Measurements from ENCODE around the gene GPC6.

The GPC6 gene

GRCh38 chr13:94109715-94110374 lies 883.2 kb downstream of the GPC6 start:
- TF ChIP-seq EZH2 (IDR thresholded peaks at IDR 0.05; ENCODE audit: borderline replicate concordance, low read length) (no peak), CTCF (IDR thresholded peaks at IDR 0.05; ENCODE audit: low read length) (no peak)
- Histone ChIP-seq H2AFZ (ENCODE audit: low read length) (no peak overlapping the region), H3K36me3 (ENCODE audit: insufficient read depth, low read length) (no peaks in the 10 kb centered on the region), H3F3A (ENCODE audit: insufficient read depth, low read length) (no peaks in the 10 kb centered on the region), H3K4me3 (ENCODE audit: low read depth, low read length, poor library complexity, severe bottlenecking) (no peak overlapping the region), H3K9ac (ENCODE audit: low read length) (no peak overlapping the region), H3K27me3 (ENCODE audit: insufficient read depth, low read length) (no peaks in the 10 kb centered on the region), H3K9me2 (ENCODE audit: low read depth, low read length) (no peaks in the 10 kb centered on the region), H3K9me3 (ENCODE audit: low read length) (no peaks in the 10 kb centered on the region), H3K27ac (ENCODE audit: low read depth, low read length, poor library complexity, severe bottlenecking) (no peak overlapping the region), H4K20me1 (ENCODE audit: insufficient read depth, low read length) (no peaks in the 10 kb centered on the region), H3K79me2 (ENCODE audit: insufficient read depth, low read length) (no peaks in the 10 kb centered on the region), H3K4me2 (ENCODE audit: low read length) (no peak overlapping the region), H3K4me1 (ENCODE audit: insufficient read depth, low read length, severe bottlenecking) (no peaks in the 10 kb centered on the region)

- H3K9me3 ChIP-seq (ENCODE audit: low read length) = no peaks in the 10 kb centered on the region
- H3K79me2 ChIP-seq (ENCODE audit: insufficient read depth, low read length) = no peaks in the 10 kb centered on the region
- no peak overlapping the region for H3K27ac ChIP-seq (ENCODE audit: low read depth, low read length, poor library complexity, severe bottlenecking)
- H3K27me3 ChIP-seq (ENCODE audit: insufficient read depth, low read length) = no peaks in the 10 kb centered on the region
- no peaks in the 10 kb centered on the region for H3F3A ChIP-seq (ENCODE audit: insufficient read depth, low read length)
- TF ChIP-seq EZH2 (IDR thresholded peaks at IDR 0.05; ENCODE audit: borderline replicate concordance, low read length) (no peak), CTCF (IDR thresholded peaks at IDR 0.05; ENCODE audit: low read length) (no peak)
- no peak overlapping the region for H3K4me3 ChIP-seq (ENCODE audit: low read depth, low read length, poor library complexity, severe bottlenecking)
- no peak overlapping the region for H3K9ac ChIP-seq (ENCODE audit: low read length)
- no peaks in the 10 kb centered on the region for H3K9me2 ChIP-seq (ENCODE audit: low read depth, low read length)
- H3K4me1 ChIP-seq (ENCODE audit: insufficient read depth, low read length, severe bottlenecking) = no peaks in the 10 kb centered on the region
- H3K4me2 ChIP-seq (ENCODE audit: low read length) = no peak overlapping the region
- no peaks in the 10 kb centered on the region for H4K20me1 ChIP-seq (ENCODE audit: insufficient read depth, low read length)
- H3K36me3 ChIP-seq (ENCODE audit: insufficient read depth, low read length) = no peaks in the 10 kb centered on the region
- H2AFZ ChIP-seq (ENCODE audit: low read length) = no peak overlapping the region
Observed at GRCh38 chr13:94112227-94112626, 885.6 kb downstream of the GPC6 start.

GRCh38 chr13:94112731-94113130 lies 886.1 kb downstream of the GPC6 start:
- H3K9me2 ChIP-seq (ENCODE audit: low read depth, low read length) = no peaks in the 10 kb centered on the region
- no peaks in the 10 kb centered on the region for H4K20me1 ChIP-seq (ENCODE audit: insufficient read depth, low read length)
- no peak overlapping the region for H3K9ac ChIP-seq (ENCODE audit: low read length)
- no peak overlapping the region for H2AFZ ChIP-seq (ENCODE audit: low read length)
- no peaks in the 10 kb centered on the region for H3K9me3 ChIP-seq (ENCODE audit: low read length)
- no peak for TF ChIP-seq EZH2 (IDR thresholded peaks at IDR 0.05; ENCODE audit: borderline replicate concordance, low read length)
- TF ChIP-seq CTCF (IDR thresholded peaks at IDR 0.05; ENCODE audit: low read length) = no peak
- no peaks in the 10 kb centered on the region for H3K36me3 ChIP-seq (ENCODE audit: insufficient read depth, low read length)
- H3F3A ChIP-seq (ENCODE audit: insufficient read depth, low read length) = no peaks in the 10 kb centered on the region
- H3K79me2 ChIP-seq (ENCODE audit: insufficient read depth, low read length) = no peaks in the 10 kb centered on the region
- no peaks in the 10 kb centered on the region for H3K27me3 ChIP-seq (ENCODE audit: insufficient read depth, low read length)
- H3K4me2 ChIP-seq (ENCODE audit: low read length) = no peak overlapping the region
- H3K4me1 ChIP-seq (ENCODE audit: insufficient read depth, low read length, severe bottlenecking) = no peaks in the 10 kb centered on the region
- no peak overlapping the region for H3K27ac ChIP-seq (ENCODE audit: low read depth, low read length, poor library complexity, severe bottlenecking)
- H3K4me3 ChIP-seq (ENCODE audit: low read depth, low read length, poor library complexity, severe bottlenecking) = no peak overlapping the region

Measured in OCI-LY1 (cell line).